GM19467 (cell line): ENCODE data around the gene GPR183.
A peak's percentile ranks its signal among the peaks of the same experiment; 100 is the strongest.

Experiments
- ATAC-seq: cut with Tn5 transposase; IDR thresholded peaks from one replicate; pipeline ENCODE4 v1.9.1; 2021; ENCODE audit warnings: mild to moderate bottlenecking, moderate library complexity; ENCODE audit not compliant: unreplicated experiment

Gene GPR183

DNA sequence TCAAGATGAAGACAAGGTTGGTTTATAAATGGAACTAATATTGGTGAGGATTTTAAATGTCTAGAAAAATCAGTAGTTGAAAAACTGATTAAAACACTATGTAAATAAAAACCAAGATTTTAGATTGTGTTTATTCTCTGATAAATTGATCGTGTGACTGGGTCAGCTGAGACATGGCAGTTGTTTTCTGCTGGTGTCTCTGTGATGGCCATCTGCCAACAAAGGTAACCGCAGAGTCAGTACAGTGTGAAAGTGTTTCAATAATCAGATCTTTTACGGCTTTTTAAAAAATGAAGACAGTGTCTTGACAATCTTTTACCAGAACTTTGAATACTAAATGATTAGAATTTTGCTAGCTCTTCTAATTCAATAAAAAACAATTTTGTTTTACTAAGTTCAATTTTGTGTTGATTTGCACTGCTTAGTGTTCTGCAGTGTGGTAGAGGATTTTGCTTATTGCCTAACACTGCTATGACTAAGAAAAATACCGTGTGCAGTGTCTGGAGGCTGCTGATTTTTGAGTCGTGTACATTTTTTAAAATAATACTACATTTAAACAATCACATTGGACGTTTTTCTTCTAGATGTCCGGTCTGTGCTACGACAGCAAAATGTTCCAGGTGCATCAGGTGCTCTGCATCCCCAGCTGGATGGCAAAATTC is 32.7 kb upstream of the GPR183 start:
- ATAC-seq = no peak

GRCh38 chr13:99339230-99339721 is 32.1 kb upstream of the GPR183 start:
- ATAC-seq = no peak

GRCh38 chr13:99335603-99336002 is 28.4 kb upstream of the GPR183 start:
- ATAC-seq = peak; percentile 71

- ATAC-seq = no peak
Observed at GRCh38 chr13:99335087-99335486, 27.9 kb upstream of the GPR183 start.

DNA sequence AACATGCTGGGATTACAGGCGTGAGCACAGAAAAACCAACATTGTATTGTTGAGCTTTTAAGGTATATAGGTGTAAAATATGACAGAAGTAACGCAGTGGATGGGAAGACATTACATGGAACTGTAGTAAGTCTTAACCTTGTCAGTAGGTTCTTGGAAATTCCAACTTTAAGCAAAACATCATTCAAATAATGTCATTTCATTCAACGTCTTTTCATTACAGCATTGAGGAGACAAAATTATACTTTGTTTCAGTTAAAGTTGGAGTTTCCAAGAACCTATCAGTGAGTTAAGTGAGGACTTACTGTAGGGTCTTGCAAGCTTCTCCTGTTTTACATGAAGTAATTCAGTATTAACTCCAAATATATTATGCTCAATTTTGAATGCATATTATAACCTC is 27.0 kb upstream of the GPR183 start:
- ATAC-seq = no peak

GRCh38 chr13:99332456-99332855 is 25.3 kb upstream of the GPR183 start:
- no peak for ATAC-seq

DNA sequence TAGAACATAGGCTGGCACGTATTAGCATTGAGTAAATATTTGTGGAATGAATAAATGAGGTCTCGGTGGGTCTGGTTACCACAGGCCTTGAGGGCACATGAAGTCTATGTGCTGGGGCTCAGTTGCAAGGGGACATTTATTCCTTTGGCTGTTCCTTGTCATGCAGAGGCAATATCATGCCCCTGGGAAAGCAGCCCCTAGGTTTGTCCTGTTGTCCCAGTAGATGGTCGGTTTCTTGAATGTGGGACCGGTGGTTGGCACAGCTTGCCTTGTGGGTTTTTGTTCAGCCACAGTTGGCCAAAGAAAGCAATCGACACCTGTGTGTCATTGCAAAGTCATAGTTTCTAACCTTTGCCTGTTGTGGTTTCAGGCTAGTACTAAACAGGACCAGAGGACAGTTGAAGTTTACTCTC is 24.7 kb upstream of the GPR183 start:
- peak; percentile 74 for ATAC-seq

GRCh38 chr13:99330942-99331341 is 23.7 kb upstream of the GPR183 start:
- no peak for ATAC-seq

- ATAC-seq = no peak
Observed at GRCh38 chr13:99329477-99329876, 22.3 kb upstream of the GPR183 start.

- ATAC-seq = no peak
Observed at GRCh38 chr13:99327761-99328160, 20.6 kb upstream of the GPR183 start.

GRCh38 chr13:99327126-99327525 is 19.9 kb upstream of the GPR183 start:
- no peak for ATAC-seq

- no peak for ATAC-seq
Observed at GRCh38 chr13:99326012-99326411, 18.8 kb upstream of the GPR183 start.

DNA sequence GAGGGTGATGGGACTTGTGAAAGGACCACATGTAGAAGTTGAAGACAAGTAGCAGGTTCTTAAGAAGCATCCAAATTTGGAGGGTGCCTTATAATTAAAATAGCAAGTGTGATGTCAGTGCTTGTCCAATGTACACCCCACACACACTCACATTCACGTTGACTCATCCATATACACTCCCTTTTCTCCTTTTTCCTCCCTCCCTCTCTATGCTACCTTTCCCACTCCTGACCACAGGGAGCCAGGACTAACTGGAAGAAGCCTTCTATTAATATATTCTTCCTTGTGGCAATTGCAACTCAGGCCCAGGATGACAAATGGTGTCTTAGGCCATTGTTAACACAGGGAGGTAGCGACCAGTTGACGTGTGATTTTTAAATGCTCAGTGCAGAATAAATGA is 16.3 kb upstream of the GPR183 start:
- ATAC-seq = no peak

- peak; percentile 57 for ATAC-seq
Observed at GRCh38 chr13:99322297-99323103, 15.3 kb upstream of the GPR183 start.

DNA sequence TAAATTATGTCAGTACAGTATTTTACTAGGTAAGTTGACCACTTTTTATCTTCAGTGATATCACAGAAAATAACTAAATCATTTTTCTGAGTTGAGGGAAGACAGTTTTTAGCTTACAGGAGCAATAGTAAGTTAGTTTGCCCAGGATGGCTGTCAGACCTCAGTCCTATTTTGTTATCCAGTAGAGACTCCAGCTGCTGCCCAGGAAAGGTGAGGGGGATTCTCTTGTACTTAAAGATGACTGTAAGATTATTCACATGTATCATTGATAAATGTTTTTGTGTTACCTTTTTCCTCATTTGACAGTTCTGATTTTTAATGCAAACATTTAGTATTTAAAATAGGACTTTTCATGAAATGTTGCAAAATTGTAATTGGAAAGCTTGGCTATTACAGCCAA is 14.5 kb upstream of the GPR183 start:
- no peak for ATAC-seq

- no peak for ATAC-seq
Observed at GRCh38 chr13:99320693-99321481, 13.7 kb upstream of the GPR183 start.

DNA sequence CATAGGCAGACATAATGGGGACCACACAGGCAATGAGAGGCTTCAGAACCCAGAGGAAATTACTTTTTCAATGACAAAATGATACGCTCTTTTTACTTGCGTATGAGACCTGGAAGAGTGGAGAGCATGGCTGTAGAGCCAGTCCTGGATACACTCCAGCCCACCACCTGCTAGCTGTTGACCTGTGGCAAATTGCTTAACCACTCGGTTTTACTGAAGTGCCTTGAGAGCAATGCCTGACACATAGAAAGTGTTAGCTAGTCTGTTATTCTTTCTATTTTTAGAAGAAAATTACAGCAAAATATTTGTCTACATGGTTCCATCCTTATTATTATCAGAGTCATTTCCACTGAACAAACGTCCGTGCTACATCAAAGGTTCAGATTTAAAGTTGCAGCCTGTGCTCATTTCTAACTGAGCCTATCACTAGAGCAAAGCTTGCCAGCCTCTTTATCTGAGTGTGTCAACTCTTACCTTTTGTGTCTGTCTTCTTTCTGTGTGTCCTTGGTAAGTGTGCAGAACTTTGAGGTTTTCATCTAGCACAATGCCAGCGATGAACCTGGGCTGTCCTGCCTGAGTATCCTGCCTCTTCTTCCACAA is 9.6 kb upstream of the GPR183 start:
- no peak for ATAC-seq

DNA sequence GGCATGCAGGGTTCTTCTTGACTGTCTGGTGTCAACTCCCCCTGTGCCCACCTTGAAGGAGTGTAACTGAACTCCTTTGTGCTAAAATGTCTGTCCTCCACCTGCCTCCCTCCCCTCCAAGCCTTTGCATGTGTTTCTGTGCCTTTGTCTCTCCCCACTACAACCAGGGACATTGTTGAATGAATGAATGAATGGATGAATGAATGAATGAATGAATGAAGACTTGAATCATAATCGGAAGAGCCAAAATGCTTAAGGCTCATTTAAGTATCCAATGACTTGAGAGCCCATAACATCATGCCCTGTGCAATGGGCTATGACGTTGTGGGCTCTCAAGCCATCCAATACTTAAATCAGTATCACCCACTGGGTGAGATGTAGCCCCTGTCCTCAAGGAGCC is 9.0 kb upstream of the GPR183 start:
- ATAC-seq = no peak

- no peak for ATAC-seq
Observed at GRCh38 chr13:99315186-99315585, 8.0 kb upstream of the GPR183 start.

- no peak for ATAC-seq
Observed at GRCh38 chr13:99314640-99315176, 7.5 kb upstream of the GPR183 start.

GRCh38 chr13:99313941-99314340 is 6.7 kb upstream of the GPR183 start:
- no peak for ATAC-seq
